Measurements from ENCODE around the gene TRERF1.
A peak's percentile ranks its signal among the peaks of the same experiment; 100 is the strongest.

TRERF1 gene

DNA sequence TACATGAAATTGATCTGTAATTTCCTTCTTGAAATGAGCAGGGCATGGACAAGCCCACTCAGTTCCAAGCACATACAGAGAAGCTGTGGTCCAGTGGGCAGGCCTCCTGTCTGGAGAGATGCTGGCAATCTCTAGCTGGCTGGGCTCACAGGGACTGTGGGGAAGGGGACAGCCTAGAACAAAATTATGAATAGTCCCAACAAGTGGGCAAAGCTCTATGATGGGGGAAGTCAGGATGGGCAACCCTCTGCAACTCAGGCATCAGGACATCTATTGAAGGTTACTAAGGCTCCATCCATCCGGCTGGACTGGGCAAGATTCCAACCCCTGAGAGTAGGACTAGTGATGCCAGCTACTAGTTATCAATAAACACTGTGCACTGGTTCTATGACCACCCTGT lies 40.9 kb downstream of the TRERF1 start:
- H3K4me3 ChIP-seq: no peak overlapping the region
- no peaks in the 10 kb centered on the region for H3K4me1 ChIP-seq
- H3K27me3 ChIP-seq: no peaks in the 10 kb centered on the region
- H3K27ac ChIP-seq: no peak overlapping the region
- TF ChIP-seq, protein P1, sequence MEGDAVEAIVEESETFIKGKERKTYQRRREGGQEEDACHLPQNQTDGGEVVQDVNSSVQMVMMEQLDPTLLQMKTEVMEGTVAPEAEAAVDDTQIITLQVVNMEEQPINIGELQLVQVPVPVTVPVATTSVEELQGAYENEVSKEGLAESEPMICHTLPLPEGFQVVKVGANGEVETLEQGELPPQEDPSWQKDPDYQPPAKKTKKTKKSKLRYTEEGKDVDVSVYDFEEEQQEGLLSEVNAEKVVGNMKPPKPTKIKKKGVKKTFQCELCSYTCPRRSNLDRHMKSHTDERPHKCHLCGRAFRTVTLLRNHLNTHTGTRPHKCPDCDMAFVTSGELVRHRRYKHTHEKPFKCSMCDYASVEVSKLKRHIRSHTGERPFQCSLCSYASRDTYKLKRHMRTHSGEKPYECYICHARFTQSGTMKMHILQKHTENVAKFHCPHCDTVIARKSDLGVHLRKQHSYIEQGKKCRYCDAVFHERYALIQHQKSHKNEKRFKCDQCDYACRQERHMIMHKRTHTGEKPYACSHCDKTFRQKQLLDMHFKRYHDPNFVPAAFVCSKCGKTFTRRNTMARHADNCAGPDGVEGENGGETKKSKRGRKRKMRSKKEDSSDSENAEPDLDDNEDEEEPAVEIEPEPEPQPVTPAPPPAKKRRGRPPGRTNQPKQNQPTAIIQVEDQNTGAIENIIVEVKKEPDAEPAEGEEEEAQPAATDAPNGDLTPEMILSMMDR (IDR thresholded peaks at IDR 0.05): no peak
- H3K9me3 ChIP-seq: no peaks in the 10 kb centered on the region
- intact Hi-C loops (cut with DNase I; ENCODE audit: low total_unique reads): no loop called here
- DNase-seq: no peak
- no peaks in the 10 kb centered on the region for H3K36me3 ChIP-seq

DNA sequence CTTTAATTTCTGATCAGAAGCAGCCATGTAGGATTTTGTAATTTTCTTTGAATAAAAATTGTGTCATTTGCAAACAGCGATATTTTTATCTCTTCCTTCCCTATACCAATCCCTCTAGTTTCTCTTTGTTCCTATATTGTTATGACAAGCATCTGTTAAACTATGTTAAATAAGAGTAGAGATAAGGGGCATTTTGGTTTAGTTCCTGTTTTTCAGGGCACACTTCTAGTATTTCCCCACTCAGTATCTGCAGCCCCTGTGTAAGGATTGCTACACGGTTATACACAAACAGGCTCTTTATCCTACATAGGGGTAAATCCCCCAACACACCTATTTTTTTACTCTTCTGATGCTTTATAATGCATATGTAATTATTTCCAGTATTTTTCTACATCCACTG lies 42.1 kb downstream of the TRERF1 start:
- H3K4me1 ChIP-seq: no peaks in the 10 kb centered on the region
- intact Hi-C loops (cut with DNase I; ENCODE audit: low total_unique reads): no loop called here
- no peaks in the 10 kb centered on the region for H3K27me3 ChIP-seq
- H3K4me3 ChIP-seq: no peak overlapping the region
- H3K27ac ChIP-seq: no peak overlapping the region
- DNase-seq: no peak
- H3K9me3 ChIP-seq: no peaks in the 10 kb centered on the region
- TF ChIP-seq, protein P1 (IDR thresholded peaks at IDR 0.05): no peak
- no peaks in the 10 kb centered on the region for H3K36me3 ChIP-seq

DNA sequence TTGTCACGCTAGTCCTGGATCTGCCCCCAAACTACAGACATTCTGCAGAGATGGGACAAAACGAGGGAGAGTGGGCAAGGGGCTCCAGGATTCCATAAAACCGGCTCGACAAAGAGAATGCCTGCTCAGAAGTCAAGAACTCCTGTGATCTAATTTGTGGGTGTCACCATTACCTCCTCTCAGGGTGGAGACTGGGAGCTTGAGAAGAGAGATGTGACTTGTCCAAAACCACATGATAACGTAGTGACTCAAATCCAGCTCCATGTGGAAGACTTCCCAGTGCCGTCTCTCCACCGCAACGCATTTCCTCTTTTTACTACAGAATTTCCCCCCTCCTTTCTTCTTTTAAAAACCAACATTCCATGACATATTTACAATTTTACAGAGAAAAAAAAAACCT lies 44.3 kb downstream of the TRERF1 start:
- Histone ChIP-seq H3K9me3 (no peaks in the 10 kb centered on the region), H3K27ac (no peak overlapping the region), H3K4me3 (no peak overlapping the region), H3K27me3 (no peaks in the 10 kb centered on the region), H3K36me3 (no peaks in the 10 kb centered on the region), H3K4me1 (no peaks in the 10 kb centered on the region)
- intact Hi-C loops (cut with DNase I; ENCODE audit: low total_unique reads): no loop called here
- TF ChIP-seq, protein P1 (IDR thresholded peaks at IDR 0.05): no peak
- peak in 1 of 2 donors; percentile 37 for DNase-seq

DNA sequence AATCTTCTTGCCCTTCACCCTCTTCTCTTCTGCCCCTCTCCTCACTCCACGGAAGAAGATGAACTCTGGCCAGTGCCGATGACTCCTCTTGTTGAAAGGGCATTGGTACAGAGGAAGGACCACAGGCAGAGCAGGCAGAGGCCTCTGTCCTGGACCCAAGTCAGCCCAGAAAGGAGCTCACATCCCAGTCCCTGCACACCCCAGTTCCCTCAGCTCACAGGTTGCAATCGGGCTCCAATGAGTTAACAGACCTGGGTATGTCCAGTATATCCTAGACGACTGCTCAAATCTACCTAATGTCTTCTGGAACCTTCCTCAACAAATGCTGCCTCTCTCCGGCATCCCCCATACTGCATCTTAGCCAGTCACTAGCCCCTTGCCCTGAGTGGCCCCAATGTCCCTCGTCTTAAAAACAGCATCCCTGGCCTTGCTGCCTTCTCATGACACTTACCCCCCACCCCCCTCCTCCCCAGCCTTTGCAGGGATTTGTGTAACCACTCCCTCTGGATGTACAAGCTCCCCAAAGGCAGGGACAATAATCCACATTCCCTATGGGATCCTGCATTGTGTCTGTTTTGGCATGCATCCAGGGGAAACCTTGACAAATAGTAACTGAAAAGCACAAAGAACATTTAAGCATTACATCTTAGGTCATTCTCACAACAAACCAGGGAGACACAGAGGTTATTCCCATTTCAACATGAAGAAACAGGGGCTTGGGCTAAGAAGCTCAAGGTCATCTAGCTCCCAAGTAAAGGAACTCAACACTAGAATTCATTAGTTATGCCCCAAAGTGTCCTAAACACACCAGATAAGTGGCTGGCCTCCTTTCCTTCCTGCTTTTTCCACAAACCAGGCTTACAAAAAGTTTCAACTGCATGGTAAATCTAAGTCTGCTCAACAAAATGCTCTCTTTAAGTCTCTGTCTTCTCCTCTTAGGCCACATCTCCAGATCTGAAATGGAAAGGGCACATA lies 45.1 kb downstream of the TRERF1 start:
- H3K27ac ChIP-seq: no peak overlapping the region
- H3K9me3 ChIP-seq: no peaks in the 10 kb centered on the region
- TF ChIP-seq, protein P1 (IDR thresholded peaks at IDR 0.05): no peak
- DNase-seq: no peak
- no peaks in the 10 kb centered on the region for H3K4me1 ChIP-seq
- intact Hi-C loops (cut with DNase I; ENCODE audit: low total_unique reads): no loop called here
- H3K4me3 ChIP-seq: no peak overlapping the region
- H3K27me3 ChIP-seq: no peaks in the 10 kb centered on the region
- no peaks in the 10 kb centered on the region for H3K36me3 ChIP-seq

DNA sequence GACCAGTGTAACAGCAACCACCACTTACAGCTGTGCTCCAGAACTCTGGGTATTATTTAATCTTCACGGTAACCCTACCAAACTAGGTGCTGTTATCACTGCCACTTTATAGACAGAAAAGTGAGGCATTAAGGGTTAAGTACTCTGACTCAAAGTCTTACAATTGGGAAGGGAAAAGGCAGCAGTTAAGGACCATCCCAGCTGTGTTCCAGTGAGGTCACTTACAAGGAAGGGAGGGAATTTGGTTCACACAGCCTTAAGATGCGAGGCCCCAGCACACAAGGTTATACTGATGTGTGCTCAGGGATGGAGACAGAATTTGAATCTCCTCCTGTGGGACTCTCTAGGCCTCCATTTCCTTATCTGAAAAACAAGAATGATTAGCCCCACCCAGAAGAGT lies 46.7 kb downstream of the TRERF1 start:
- H3K4me1 ChIP-seq: no peaks in the 10 kb centered on the region
- H3K4me3 ChIP-seq: no peak overlapping the region
- H3K27me3 ChIP-seq: no peaks in the 10 kb centered on the region
- no peaks in the 10 kb centered on the region for H3K36me3 ChIP-seq
- intact Hi-C loops (cut with DNase I; ENCODE audit: low total_unique reads): no loop called here
- H3K27ac ChIP-seq: no peak overlapping the region
- no peak for DNase-seq
- TF ChIP-seq, protein P1 (IDR thresholded peaks at IDR 0.05): no peak
- H3K9me3 ChIP-seq: no peaks in the 10 kb centered on the region

Data from tibial artery (tissue), 4 donors.